ENCODE measurements around the gene THBS4. TPM values are rescaled to one million over a fixed set of nuclear protein-coding genes. Genes with fewer than 3 reads are reported as not detected.

Gene THBS4
- total and polyA plus RNA-seq, 9 of the 15 experiments (the other 6 are each of a cell fraction or from before 2014, with no cell fraction given) = 0.07 to 0.08 TPM; not detected in 7

DNA sequence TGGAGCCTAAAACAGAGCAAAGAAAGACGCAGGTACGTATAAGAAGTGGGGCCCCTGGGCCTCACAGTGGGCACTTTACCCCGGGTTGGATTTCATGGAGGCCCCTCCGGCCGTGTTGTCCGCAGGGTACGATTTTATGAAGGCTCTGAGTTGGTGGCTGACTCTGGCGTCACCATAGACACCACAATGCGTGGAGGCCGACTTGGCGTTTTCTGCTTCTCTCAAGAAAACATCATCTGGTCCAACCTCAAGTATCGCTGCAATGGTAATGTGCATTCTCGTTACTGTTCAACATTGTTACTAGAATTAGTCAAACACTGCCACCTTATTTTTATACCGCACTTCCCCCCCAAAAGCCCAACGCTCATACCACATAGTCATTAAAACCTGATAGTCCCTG, 47.1 kb downstream of the THBS4 start:
- no TSS peak for BruUV-seq (replicated peaks)
- Histone ChIP-seq H3K79me2 (ENCODE audit: control insufficient read depth, insufficient read depth, low read length) (no peaks in the 10 kb centered on the region), H4K20me1 (replicated peaks; ENCODE audit: control insufficient read depth, insufficient read depth, low read length) (no peaks in the 10 kb centered on the region), H2AFZ (ENCODE audit: low read depth, low read length) (peak overlapping the region; percentile 89), H3K4me1 (replicated peaks in 1 of 2; ENCODE audit: control insufficient read depth in 2 of 2, insufficient read depth in 2 of 2, low read length in 2 of 2) (peaks cover 0 to 12% of the 10 kb centered on the region in 2 experiments; a peak in 3 of 5 replicates), H3K9me1 (ENCODE audit: control insufficient read depth, insufficient read depth, low read length) (no peaks in the 10 kb centered on the region), H3K27ac (ENCODE audit: extremely low read depth, low read depth, low read length) (no peak overlapping the region), H3K4me2 (ENCODE audit: insufficient read depth, low read length) (no peak overlapping the region), H3K36me3 (ENCODE audit: control insufficient read depth, insufficient read depth, low read length) (no peaks in the 10 kb centered on the region), H3K27me3 (ENCODE audit: control insufficient read depth in 2 of 2, insufficient read depth in 2 of 2, low read length in 2 of 2) (peaks cover 0 to 12% of the 10 kb centered on the region in 2 experiments; a peak in 3 of 5 replicates), H3K4me3 (no peak overlapping the region), H3K9me3 (replicated peaks; ENCODE audit: control insufficient read depth, insufficient read depth, low read depth, low read length) (no peaks in the 10 kb centered on the region), H3K9ac (ENCODE audit: insufficient read depth in 1 of 2, low read depth in 2 of 2, low read length in 2 of 2) (no peak overlapping the region)
- ATAC-seq (no peak), FAIRE-seq (no peak), DNase-seq (ENCODE audit: extremely low read depth in 1 of 4, low spot score in 3 of 4) (no peak)
- ChIA-PET POLR2A (no interaction called here), CTCF (ENCODE audit: low intra/inter-chr PET ratio) (interaction anchor here (0.6 to 1.3 kb wide), 3 partner anchors 18 to 204 kb away, joined by 3 to 5 read pairs (median 5); no protein-coding TSS in a partner anchor)
- in situ Hi-C loops (cut with MboI) (loop anchor here (10.0 kb wide), 2 partner anchors 593 to 1067 kb away; no protein-coding TSS in a partner anchor), intact Hi-C loops (cut with micrococcal nuclease) (loop anchor here (2.0 to 10.0 kb wide), 4 partner anchors 225 to 1057 kb away; no protein-coding TSS in a partner anchor)
- WGBS (ENCODE audit: insufficient coverage, low coverage, missing lambda C conversion rate) = 87% methylated on average over 15 of the region's 15 CpGs
- no peak for TF ChIP-seq KLF10 (CRISPR knock-in tag; IDR thresholded peaks at IDR 0.05)
- no peak for TF ChIP-seq LEF1 (IDR thresholded peaks at IDR 0.05)
- TF ChIP-seq CREM (IDR thresholded peaks at IDR 0.05; ENCODE audit: low read depth) = no peak
- no peak for TF ChIP-seq CREB1 (IDR thresholded peaks at IDR 0.05)
- TF ChIP-seq CREB1 (CRISPR knock-in tag; IDR thresholded peaks at IDR 0.05) = no peak
- TF ChIP-seq, protein P1, sequence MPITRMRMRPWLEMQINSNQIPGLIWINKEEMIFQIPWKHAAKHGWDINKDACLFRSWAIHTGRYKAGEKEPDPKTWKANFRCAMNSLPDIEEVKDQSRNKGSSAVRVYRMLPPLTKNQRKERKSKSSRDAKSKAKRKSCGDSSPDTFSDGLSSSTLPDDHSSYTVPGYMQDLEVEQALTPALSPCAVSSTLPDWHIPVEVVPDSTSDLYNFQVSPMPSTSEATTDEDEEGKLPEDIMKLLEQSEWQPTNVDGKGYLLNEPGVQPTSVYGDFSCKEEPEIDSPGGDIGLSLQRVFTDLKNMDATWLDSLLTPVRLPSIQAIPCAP (CRISPR knock-in tag; IDR thresholded peaks at IDR 0.05; ENCODE audit: borderline replicate concordance) = no peak
- no peak for TF ChIP-seq EWSR1 (IDR thresholded peaks at IDR 0.05; ENCODE audit: borderline replicate concordance, low read depth, partially characterized antibody)
- no peak for TF ChIP-seq ELF4 (CRISPR knock-in tag; IDR thresholded peaks at IDR 0.05)
- no peak for TF ChIP-seq TBL1XR1 (IDR thresholded peaks at IDR 0.05; ENCODE audit: low read length in 2 of 2)
- TF ChIP-seq HNRNPK (IDR thresholded peaks at IDR 0.05; ENCODE audit: low read depth, low read length, poor library complexity, severe bottlenecking) = no peak
- TF ChIP-seq, protein P2, sequence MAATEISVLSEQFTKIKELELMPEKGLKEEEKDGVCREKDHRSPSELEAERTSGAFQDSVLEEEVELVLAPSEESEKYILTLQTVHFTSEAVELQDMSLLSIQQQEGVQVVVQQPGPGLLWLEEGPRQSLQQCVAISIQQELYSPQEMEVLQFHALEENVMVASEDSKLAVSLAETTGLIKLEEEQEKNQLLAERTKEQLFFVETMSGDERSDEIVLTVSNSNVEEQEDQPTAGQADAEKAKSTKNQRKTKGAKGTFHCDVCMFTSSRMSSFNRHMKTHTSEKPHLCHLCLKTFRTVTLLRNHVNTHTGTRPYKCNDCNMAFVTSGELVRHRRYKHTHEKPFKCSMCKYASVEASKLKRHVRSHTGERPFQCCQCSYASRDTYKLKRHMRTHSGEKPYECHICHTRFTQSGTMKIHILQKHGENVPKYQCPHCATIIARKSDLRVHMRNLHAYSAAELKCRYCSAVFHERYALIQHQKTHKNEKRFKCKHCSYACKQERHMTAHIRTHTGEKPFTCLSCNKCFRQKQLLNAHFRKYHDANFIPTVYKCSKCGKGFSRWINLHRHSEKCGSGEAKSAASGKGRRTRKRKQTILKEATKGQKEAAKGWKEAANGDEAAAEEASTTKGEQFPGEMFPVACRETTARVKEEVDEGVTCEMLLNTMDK (IDR thresholded peaks at IDR 0.05; ENCODE audit: borderline replicate concordance, insufficient read depth, low read depth, low read length, poor library complexity, severe bottlenecking) = no peak
- TF ChIP-seq ZNF830 (CRISPR knock-in tag; IDR thresholded peaks at IDR 0.05) = no peak
- no peak for TF ChIP-seq ZFP1 (CRISPR knock-in tag; IDR thresholded peaks at IDR 0.05)
- TF ChIP-seq MEF2A (IDR thresholded peaks at IDR 0.05; ENCODE audit: control insufficient read depth, low read depth, low read length) = no peak
- no peak for TF ChIP-seq FOXM1 (IDR thresholded peaks at IDR 0.05; ENCODE audit: low read depth)
- TF ChIP-seq FOXM1 (CRISPR knock-in tag; IDR thresholded peaks at IDR 0.05; ENCODE audit: low read depth) = no peak
- no peak for TF ChIP-seq HNRNPL (IDR thresholded peaks at IDR 0.05; ENCODE audit: low read depth, low read length)
- TF ChIP-seq C11orf30 (IDR thresholded peaks at IDR 0.05; ENCODE audit: low read depth) = no peak
- TF ChIP-seq XRCC4 (IDR thresholded peaks at IDR 0.05; ENCODE audit: extremely low read depth, insufficient read depth, insufficient read length) = no peak
- no peak for TF ChIP-seq SRSF7 (optimal IDR thresholded peaks at IDR 0.05; ENCODE audit: low read depth, low read length)
- no peak for TF ChIP-seq ZSCAN32 (CRISPR knock-in tag; IDR thresholded peaks at IDR 0.05)
- TF ChIP-seq, protein P3, sequence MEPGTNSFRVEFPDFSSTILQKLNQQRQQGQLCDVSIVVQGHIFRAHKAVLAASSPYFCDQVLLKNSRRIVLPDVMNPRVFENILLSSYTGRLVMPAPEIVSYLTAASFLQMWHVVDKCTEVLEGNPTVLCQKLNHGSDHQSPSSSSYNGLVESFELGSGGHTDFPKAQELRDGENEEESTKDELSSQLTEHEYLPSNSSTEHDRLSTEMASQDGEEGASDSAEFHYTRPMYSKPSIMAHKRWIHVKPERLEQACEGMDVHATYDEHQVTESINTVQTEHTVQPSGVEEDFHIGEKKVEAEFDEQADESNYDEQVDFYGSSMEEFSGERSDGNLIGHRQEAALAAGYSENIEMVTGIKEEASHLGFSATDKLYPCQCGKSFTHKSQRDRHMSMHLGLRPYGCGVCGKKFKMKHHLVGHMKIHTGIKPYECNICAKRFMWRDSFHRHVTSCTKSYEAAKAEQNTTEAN (CRISPR knock-in tag; IDR thresholded peaks at IDR 0.05) = no peak
